Epithelial cell of esophagus (primary cell): ENCODE measurements around the gene POU1F1.

Experiments used
- DNase-seq: peaks from one replicate; pipeline ENCODE4 v3.0.0; 2010; ENCODE audit warnings: low read depth
- H3K4me3 ChIP-seq: 2 replicates; pipeline ENCODE4 v1.5.1; 2011; ENCODE audit warnings: mild to moderate bottlenecking, low read length, control low read depth
- TF ChIP-seq, protein P1 (sequence below): IDR thresholded peaks from 2 replicates; pipeline ENCODE4 v1.5.1; 2011; ENCODE audit warnings: low read depth, mild to moderate bottlenecking, low read length, control low read depth, inconsistent platforms; ENCODE audit not compliant: insufficient read depth; ENCODE audit errors: missing control alignments

The POU1F1 gene

DNA sequence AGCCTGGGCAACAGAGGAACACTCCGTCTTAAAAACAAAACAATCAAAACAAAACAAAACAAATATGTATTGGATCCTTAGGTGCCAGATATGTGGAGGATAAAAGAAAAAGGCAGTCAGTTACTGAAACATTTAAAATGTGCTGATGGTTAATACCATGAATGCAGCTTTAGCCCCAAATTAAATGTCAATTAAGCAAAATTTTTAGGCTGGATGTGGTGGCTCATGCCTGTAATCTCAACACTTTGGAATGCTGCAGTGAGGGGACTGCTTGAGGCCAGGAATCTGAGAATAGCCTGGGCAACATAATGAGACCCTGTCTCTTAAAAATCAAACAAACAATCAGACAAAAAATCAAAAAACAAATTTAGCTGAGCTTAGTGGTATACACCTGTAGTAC, 57.8 kb downstream of the POU1F1 start:
- DNase-seq: no peak
- TF ChIP-seq, protein P1, sequence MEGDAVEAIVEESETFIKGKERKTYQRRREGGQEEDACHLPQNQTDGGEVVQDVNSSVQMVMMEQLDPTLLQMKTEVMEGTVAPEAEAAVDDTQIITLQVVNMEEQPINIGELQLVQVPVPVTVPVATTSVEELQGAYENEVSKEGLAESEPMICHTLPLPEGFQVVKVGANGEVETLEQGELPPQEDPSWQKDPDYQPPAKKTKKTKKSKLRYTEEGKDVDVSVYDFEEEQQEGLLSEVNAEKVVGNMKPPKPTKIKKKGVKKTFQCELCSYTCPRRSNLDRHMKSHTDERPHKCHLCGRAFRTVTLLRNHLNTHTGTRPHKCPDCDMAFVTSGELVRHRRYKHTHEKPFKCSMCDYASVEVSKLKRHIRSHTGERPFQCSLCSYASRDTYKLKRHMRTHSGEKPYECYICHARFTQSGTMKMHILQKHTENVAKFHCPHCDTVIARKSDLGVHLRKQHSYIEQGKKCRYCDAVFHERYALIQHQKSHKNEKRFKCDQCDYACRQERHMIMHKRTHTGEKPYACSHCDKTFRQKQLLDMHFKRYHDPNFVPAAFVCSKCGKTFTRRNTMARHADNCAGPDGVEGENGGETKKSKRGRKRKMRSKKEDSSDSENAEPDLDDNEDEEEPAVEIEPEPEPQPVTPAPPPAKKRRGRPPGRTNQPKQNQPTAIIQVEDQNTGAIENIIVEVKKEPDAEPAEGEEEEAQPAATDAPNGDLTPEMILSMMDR: no peak
- no peak overlapping the region for H3K4me3 ChIP-seq
